Activated CD4-positive, alpha-beta T cell treated with anti-CD3 and anti-CD28 coated beads, Interleukin-2, amount 50 U/mL, for 1 hour (primary cell): Measurements from ENCODE around the gene STK38.
"Not testable (repeated sequence)": the region's sequence is repeated elsewhere in the genome, so short reads cannot be mapped to it uniquely, and the experiment has no call there.

Experiments used
- DNase-seq: peaks from one replicate; pipeline ENCODE4 v3.0.0-alpha.2; 2020

Gene STK38

DNA sequence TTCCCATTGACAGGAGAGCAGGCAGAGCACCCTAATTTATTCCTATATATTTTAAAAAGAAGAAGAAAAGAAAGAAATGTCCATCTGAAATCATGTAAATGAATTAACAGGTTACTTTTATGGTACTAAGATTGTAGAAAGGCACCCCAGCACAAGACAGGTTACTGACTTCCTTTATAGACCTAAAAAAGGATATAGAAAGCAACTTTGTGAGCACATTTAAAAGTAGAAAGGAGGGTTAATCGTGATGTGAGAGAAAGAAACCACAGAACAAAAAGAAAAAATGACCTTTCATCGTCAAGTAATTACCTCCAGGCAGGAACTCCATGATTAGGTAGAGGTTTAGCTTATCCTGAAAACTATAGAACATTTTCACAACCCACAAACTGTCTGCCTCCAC lies 29.9 kb downstream of the STK38 start:
- DNase-seq: no peak

DNA sequence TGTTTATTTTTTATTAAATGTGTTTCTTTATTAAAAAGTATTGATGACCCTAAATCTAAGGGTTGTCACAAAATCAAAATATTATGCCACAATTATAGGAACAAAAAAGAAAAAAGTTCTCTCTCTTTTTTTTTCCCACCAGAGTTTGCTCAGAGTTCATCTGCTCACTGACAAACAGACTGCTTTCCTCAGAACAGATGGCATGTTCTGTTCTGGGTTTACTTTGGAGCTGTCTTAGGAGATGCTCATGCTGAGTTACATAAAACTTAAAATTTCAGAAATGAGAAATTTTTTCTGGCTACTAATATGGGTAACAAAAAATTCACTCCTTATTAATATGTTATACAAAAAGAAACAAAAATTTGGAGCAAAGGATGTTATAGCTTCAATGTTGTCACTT lies 30.3 kb downstream of the STK38 start:
- DNase-seq: no peak

DNA sequence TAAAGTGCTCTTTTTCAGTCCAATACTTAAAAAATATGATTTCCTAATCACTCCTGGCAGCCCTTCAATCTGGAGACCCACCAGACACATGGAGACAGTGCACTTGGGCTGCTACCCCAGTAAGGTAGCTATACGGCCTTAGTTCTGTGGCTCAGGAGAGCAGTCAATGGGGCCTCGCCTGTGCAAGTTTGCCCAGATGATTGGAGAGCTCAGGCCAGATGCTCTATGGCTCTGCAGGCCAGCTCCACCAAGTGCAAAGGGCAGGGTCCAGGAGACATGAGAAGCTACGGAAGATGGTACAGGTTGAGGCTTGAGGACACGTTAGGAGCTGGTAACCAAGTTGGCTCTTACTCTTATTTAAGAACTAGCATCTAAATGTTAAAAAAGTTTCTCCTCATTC lies 30.7 kb downstream of the STK38 start:
- no peak for DNase-seq

DNA sequence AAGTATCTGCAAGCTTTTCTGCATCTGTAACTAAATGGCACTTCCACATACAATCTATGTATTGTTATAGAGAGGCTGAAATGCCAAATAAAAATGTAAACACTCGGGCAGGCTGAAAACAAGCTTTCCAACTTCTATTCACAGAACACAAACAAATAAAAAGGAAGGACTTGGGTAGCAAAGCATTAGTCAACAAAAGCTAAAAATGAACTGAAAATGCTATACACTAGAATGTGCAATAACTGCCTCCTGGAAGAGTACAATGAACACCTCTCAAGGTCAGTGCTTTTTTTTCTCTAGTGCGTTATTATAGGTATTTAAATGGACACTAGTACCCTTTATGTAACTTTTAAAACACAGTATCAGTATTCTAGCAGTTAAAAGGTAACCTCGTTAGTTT lies 31.4 kb downstream of the STK38 start:
- DNase-seq: no peak

DNA sequence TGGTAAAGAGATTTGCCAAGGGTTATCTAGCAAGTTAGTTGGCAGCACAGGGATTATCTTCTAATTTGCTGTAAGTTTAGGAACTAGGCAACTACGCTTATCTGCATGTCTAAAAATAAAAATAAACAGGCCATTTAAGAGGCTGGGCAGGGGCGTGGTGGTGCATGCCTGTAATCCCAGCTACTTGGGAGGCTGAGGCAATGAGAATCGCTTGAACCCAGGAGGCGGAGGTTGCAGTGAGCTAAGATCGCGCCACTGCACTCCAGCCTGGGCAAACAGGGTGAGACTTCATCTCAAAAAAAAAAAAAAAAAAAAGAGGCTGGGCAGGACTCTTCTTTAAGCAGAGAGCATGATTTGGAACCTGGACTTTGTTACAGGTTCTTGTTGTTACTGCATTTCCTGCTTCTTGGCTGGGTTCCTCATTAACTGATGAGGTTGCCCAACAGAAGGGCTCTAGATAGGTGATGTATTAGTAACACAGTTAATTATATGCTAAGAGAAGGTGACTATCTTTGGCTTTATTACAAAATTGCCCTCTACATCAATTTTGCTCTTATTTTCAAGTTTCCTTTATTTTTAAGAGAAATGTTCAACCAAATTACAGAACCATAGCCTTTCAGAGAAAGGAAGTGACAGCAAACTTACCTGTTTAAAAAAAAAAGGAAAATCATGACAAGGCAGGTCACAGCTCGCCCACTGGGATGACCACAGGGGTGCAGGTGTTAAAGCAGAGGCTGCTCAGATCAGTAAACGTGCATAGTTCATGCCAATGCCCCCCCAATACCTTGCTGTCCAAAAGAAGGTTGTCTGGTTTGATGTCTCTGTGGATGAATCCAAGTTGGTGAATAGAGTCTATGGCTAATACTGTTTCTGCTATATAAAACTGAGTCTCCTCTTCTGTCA lies 32.5 kb downstream of the STK38 start:
- DNase-seq: no peak

DNA sequence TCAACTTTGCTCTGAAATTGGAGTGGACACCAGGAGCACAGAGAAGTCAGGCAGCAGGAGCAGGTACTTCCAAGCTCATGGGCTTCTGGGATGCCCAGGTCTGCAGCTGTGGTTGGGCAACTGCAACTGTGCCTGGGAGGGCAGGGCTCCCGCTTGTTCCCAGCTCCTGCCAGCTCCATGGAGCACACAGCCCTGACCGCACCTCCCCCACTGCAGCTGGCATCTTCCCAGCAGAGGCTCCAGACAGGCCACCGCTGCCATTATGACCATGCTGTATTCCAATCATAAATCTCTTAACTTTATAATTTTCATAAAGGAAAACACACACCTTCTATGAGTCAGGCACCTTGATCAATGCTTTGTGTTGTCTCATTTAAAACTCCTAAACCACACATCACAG lies 36.9 kb downstream of the STK38 start:
- no peak for DNase-seq

DNA sequence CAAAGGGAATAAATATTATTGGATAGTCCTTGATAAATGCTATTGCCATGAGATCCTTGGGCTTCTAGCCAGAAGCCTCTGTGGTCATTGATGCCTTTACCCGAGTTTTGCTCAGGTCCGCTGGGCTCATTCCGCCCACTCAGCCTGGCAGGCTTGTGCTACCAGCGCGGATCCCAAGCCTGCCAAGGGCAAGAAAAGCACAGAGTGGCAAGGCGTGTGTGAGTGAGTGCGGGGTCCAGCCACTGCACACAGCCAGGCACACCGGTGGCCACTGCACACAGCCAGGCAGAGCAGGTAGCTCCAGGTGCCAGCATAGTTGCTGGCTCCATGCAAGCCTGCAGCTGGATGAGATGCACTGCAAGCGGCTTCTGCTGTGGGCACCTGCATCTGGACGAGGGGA lies 38.7 kb downstream of the STK38 start:
- DNase-seq: no peak

DNA sequence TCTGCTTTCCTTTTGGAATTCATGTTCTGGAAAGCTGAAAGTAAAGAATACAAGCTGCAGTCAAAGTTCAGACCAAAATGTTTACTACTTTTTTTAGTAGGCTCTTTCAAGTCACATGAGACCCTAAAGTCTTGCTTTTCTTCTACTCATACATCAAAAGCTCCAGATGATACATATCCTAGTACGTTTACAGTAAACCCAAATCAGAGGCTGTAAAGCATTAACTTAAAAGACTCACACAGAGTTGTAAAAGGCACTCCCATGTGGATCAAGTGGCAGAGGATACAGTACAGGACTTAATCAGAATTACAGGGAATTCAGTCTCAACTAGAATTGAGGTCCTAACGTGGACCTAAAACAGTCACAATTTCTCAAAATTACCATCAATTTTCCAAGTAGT lies 40.7 kb downstream of the STK38 start:
- DNase-seq: no peak

DNA sequence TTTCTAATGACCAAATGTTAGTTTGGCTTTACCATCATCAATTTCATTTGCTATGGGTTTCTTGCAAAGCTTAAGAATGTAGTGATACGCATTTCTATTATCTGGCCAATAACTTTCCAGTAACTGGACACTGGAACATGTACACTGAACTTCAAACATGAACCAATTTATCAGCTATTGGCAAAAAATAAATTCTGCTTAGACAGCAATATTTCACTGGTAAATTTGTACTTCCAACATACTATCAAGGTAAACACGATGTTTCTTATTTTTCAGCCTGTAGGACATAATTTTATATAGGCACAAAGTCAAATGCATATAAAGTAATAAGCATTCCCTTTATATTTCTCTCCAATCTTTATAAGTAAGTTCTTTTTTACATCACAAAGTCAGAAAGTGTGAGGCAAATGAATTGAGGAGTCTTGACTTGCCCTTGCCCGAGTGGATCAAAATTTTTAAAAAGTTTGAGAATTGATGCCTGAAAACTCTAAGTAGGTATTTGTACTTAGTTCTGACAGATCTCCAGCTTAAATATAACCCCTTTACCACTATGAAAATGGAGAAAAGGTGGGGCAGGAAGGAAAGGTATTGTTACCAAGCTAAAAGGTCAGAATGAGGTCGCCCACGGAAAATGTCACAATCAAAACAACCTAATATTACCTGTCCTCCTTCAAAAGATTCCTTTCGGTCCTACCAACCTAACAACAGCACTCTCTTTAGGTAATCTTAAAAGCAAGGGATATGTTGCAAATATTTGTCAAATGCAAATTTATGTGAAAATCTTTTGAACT lies 41.3 kb downstream of the STK38 start:
- no peak for DNase-seq

DNA sequence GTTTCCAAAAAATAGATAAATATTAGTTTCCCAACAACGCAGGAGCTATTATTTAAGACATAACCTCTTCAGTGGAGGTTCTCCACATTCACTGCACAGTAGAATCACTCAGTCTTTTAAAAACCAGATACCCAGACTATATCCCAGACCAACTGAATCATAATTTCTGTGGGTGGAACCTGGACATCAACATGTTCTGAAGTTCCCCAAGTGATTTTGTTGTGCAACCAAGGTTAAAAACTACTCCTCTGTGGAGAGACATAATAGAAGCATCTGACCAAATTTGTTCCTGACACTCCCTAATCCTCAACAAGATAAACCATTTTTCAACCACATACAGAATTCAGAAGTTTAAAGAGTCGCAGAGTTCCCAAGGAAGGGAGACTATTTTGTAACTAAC lies 42.3 kb downstream of the STK38 start:
- no peak for DNase-seq

DNA sequence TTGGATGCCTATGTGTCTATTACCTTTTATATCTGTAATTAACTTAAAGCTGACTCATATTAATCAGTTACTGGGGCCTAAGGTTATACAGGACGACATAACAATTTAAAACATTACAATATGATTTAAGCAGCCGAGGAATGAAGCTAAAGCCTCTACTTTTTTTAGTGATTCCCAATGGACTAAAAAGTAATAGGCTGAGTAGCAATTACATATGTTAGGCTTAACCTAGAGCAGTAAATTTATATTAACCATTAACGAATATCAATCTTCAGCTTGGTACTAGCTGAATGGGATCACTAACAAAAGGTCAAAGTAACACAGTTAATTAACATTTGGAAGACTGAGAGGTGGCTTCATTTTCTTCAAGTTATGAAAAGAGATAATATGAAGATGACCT lies 43.1 kb downstream of the STK38 start:
- no peak for DNase-seq

DNA sequence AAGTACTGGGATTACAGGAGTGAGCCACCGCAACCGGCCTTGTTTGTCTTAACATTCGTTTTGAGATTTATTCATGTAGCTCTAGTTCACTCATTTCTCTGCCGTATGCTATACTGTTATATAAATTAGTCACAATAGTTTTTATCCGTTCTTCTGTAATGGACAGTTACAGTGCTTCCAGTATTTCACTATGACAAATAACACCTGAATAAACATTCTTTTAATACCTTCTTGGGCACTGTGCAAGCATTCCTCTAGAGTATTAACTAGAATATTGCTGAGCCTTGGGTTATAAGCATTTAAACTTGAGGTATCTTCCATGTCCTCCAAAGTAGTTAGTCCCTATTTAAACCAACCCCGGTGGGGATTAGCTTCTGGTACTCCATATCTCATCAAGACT lies 45.6 kb downstream of the STK38 start:
- no peak for DNase-seq

DNA sequence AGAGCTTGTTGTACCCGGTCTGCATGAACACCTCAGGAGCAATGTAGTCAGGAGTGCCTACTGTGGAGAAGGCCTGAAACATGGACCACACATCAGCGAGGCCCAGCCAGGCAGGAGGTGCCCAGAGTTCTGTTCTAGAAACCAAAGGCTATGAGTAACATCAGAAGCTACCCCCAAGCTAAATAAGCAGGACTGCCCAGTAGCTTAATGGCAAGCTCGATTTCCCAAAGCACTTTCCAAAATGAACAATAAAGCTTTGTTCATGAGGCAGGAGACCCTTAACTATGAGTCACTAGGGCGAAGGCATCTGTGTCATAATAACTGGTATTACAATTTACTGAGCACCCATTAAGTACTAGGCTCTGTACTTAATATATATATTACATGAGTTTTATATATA lies 47.4 kb downstream of the STK38 start:
- no peak for DNase-seq

DNA sequence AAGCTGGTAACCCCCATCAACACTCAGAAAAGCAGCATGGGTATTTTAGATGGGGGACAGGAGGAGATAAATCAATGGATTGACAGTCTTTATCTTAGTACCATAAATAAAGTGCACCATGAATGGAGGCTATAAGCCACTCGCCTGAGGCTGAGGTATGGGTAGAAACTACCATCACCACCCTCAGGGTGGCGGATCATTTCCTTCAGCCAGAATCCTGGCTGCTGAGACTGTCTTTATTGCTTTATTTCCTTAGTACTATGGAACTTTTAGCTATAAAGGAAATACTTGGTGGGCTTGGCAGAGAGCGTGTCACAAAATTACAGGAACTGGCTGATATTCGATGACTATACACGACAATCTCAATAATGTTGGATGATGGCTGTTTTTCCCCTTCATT lies 52.2 kb downstream of the STK38 start:
- no peak for DNase-seq

DNA sequence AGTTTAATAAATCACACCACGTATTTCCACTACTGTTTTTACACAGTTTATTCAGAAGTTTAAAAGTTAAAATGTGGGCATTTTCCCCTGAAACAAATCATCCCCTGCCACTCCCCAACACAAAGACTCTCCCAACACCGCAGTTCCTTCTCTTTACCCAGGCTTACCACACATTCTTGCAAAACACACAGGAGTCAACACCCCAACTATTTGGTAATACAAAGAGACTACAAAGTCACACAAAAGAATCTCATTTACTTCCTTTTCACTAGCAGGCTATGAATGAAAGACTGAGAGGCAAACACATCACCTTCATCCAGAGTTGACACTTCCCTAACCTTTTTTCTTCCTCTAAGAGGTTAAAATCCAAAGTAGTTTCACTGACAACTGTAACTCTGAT lies 53.4 kb downstream of the STK38 start:
- no peak for DNase-seq

DNA sequence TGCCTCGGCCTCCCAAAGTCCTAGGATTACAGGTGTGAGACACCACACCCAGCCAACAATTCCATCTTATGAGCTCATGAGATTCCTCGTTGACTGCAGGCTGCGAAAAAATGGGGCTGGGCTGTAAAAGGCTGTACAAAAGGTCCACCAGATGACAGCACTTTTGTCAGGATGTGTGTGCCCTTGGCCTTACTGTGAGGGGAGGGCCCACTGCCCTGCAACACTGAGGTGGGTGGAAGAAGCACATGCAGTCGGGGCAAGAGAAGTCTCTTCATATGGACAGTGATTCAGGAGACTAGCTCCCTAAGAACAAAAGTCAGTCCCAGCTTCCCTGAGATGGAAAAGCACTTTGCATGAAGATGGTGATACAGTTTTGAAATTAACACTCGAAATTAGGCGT lies 54.0 kb downstream of the STK38 start:
- no peak for DNase-seq

DNA sequence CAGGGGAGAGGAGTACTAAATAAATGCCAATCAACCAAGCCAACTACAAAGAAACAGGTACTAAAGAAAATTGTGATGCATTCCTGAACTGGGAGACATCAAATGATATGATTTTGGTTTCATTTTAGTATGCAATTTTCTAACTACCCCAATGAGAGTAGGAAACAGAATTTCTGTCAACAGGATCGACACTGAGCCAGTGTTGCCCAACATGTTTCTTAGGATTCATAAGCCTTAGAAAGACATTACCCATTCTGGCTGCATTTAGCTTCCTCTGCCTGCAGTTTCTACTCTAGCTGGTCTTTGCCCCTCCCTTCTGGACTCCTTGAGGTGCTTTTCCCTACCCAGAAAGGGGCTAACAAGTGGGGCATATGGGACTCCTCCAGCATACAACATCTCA lies 54.7 kb downstream of the STK38 start:
- DNase-seq: no peak

DNA sequence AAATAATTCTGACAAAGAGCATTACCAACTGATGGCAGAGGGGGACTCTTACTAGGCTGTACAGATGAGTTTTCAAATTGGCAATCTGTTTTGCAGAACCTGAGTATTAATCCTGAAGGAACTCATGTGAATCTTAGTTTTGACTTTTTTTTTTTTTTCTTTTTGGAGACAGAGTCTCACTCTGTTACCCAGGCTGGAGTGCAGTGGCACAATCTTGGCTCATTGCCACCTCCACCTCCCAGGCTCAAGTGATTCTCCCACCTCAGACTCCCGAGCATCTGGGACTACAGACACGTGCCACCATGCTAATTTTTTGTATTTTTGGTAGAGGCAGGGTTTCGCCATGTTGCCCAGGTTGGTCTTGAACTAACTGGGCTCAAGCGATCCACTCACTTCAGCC lies 55.2 kb downstream of the STK38 start:
- no peak for DNase-seq

DNA sequence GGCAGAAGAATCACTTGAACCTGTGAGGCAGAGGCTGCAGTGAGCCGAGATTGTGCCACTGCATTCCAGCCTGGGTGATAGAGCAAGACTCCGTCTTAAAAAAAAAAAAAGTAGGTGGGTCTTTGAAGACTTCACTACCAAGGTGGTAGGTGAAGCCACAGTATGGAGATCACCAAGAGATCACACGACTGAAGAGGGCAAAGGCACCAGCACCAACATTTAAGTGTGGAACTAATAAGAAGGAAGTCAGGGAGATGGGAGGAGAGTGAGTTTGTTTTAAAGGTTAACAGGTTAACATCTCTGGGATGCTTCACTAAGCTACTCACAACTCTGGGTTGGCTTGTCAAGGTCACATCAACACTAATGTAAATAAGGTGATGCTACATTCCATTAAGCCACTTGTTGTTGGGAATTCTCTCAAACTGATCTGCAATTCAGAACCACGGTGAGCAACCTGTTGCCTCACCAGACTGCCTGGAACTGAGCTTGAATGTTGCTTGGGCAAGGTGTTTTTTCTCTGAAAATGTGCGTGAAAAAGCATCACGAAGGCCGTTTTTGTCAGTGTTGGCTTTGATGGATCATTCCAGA lies 55.8 kb downstream of the STK38 start:
- DNase-seq: no peak

DNA sequence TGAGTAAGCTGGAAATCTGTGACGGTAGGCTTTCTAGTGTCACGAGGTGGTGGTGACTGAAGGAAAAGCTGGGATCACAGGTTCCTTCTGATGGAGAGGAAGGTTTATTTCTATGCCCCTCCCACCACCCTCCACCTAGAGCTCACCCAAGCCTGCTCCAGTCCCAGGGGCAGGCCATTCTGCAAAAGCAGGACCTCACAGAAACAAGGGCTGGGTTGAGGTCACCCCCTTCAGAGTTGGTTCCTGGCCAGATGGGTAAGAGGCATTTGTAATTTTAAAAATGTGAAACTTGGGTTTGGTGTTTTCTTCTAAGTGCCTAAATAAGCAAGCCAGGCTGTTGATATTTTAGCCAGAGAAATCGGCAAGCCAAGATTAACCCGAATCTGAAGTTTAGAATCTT lies 57.9 kb downstream of the STK38 start:
- DNase-seq: no peak

DNA sequence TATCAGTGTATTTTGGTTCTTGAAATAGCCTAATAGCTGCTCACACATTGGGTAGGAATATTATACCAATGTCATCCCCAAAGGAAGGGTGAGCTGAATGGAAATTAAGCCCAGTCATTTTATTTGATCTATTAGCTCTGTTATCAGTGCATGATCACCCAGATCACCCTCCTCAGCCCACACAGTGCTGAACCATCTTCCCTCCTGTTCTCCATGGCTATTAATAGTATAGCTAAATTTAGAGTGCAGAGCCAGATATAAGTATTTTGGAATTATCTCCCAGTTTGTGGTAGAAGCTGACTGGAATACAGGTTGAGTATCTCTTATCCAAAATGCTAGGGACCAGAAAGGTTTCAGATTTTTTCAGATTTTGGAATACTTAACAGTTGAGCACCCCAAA lies 59.1 kb downstream of the STK38 start:
- DNase-seq: no peak

DNA sequence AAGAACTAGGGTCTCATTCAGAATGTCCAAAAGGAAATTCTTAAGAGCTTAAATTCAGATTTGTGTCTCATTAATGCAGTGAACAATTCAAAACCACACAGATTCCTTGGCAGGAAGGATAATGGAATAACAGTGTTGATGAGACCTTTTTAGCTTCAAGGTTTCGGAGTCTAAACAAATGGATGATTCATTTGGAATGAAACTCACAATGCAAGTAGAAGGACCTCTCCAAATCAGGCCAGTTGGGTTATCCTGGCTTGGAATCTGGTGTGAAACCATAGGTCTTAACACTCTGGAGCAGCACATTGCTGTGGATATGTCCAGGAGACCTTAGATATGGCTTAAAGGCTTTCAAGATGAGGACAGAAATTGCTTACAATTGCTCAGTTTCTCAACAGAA lies 59.6 kb downstream of the STK38 start:
- no peak for DNase-seq

DNA sequence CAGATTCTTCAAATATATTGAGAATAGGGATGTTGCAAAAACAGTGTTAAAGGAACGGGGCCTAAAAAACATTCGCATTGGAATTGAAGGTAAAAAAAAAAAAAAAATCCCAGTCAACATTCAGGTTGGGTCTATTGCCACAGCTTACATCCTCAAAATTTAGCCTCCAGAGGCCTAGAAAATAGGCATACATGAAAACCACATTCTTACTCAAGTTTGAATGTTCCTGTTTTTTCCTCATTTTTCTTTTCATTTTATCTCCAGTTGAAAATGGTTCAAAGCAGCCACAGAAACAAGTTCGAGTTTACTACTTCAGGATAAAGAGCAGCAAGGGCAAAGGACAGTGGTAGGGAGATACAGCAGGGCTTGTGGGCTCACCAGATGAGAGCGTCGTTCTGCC lies 62.5 kb downstream of the STK38 start:
- no peak for DNase-seq

DNA sequence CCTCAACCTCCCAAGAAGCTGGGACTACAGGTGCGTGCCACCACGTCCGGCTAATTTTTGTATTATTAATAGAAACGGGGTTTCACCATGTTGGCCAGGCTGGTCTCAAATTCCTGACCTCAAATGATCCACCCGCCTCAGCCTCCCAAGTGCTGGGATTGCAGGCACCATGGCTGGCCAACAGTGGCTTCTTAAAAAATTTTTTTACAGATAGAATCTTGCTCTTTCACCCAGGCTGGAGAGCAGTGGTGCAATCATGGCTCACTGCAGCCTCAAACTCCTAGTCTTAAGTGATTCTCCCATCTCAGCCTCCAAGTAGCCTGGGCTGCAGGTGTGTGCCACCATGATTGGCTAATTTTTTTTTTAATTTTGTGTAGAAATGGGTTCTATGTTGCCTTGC lies 64.0 kb downstream of the STK38 start:
- not testable (repeated sequence) for DNase-seq
